Stimulated activated CD4-positive, alpha-beta T cell treated with anti-CD3 and anti-CD28 coated beads, Interleukin-4, amount 100 ng/mL, for 1 hour (primary cell): Measurements from ENCODE around the gene LPCAT2.

Source experiments
- DNase-seq: peaks from one replicate; pipeline ENCODE4 v3.0.0-alpha.2; 2020

The LPCAT2 gene

GRCh38 chr16:55505333-55506015, 3.4 kb upstream of the LPCAT2 start:
- DNase-seq: no peak

GRCh38 chr16:55506083-55506482, 2.8 kb upstream of the LPCAT2 start:
- DNase-seq: no peak

- no peak for DNase-seq
Observed at GRCh38 chr16:55506708-55507107, 2.2 kb upstream of the LPCAT2 start.

- no peak for DNase-seq
Observed at GRCh38 chr16:55508271-55508921, 476 bp upstream of the LPCAT2 start.

GRCh38 chr16:55510185-55510805, 1.4 kb downstream of the LPCAT2 start:
- DNase-seq: no peak

- DNase-seq: no peak
Observed at GRCh38 chr16:55512941-55513340, 4.1 kb downstream of the LPCAT2 start.

- no peak for DNase-seq
Observed at GRCh38 chr16:55513616-55514015, 4.7 kb downstream of the LPCAT2 start.

- no peak for DNase-seq
Observed at GRCh38 chr16:55515111-55515510, 6.2 kb downstream of the LPCAT2 start.

GRCh38 chr16:55521792-55522191, 12.9 kb downstream of the LPCAT2 start:
- DNase-seq: no peak

- DNase-seq: no peak
Observed at GRCh38 chr16:55526441-55526840, 17.6 kb downstream of the LPCAT2 start.

GRCh38 chr16:55527885-55528284, 19.0 kb downstream of the LPCAT2 start:
- DNase-seq: no peak

GRCh38 chr16:55529018-55529417, 20.1 kb downstream of the LPCAT2 start:
- no peak for DNase-seq

- no peak for DNase-seq
Observed at GRCh38 chr16:55530316-55530856, 21.5 kb downstream of the LPCAT2 start.

- no peak for DNase-seq
Observed at GRCh38 chr16:55532227-55532626, 23.4 kb downstream of the LPCAT2 start.

GRCh38 chr16:55534756-55535155, 25.9 kb downstream of the LPCAT2 start:
- DNase-seq: no peak

GRCh38 chr16:55539049-55539448, 30.2 kb downstream of the LPCAT2 start:
- no peak for DNase-seq

- no peak for DNase-seq
Observed at GRCh38 chr16:55539488-55539887, 30.6 kb downstream of the LPCAT2 start.

GRCh38 chr16:55540221-55540620, 31.3 kb downstream of the LPCAT2 start:
- no peak for DNase-seq

GRCh38 chr16:55542459-55543082, 33.7 kb downstream of the LPCAT2 start:
- DNase-seq: no peak

GRCh38 chr16:55543472-55543871, 34.6 kb downstream of the LPCAT2 start:
- DNase-seq: no peak

GRCh38 chr16:55552621-55553020, 43.7 kb downstream of the LPCAT2 start:
- DNase-seq: no peak

GRCh38 chr16:55555436-55555835, 46.6 kb downstream of the LPCAT2 start:
- DNase-seq: no peak

- no peak for DNase-seq
Observed at GRCh38 chr16:55557186-55557585, 48.3 kb downstream of the LPCAT2 start.

GRCh38 chr16:55559233-55559632, 50.4 kb downstream of the LPCAT2 start:
- no peak for DNase-seq
